GM18499 (cell line): ENCODE data around the gene RAMP1.
"Not testable (repeated sequence)": the region's sequence is repeated elsewhere in the genome, so short reads cannot be mapped to it uniquely, and the experiment has no call there.

Experiments
- ATAC-seq: cut with Tn5 transposase; IDR thresholded peaks from one replicate; pipeline ENCODE4 v1.9.1; 2021; ENCODE audit warnings: moderate number of reproducible peaks; ENCODE audit not compliant: insufficient read depth, unreplicated experiment

Gene RAMP1

DNA sequence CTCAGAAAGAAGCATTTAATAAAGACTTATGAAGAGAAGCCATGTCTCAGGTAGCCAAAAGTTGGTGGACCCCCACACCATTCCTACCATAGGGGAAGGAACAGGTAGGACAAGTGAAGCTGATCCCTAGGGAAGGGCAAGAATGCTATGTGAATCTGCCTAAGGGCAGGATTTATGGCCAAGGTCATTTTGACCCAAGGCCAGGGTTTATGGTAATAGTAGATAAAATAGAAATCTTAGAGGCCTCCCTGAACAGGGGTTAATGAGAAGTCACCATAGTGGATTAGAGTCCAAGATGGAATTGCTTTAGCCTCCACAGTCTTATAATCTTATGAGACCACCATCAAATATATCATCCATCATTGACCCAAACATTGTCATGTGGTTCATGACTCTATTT lies 81.4 kb downstream of the RAMP1 start:
- ATAC-seq: no peak

DNA sequence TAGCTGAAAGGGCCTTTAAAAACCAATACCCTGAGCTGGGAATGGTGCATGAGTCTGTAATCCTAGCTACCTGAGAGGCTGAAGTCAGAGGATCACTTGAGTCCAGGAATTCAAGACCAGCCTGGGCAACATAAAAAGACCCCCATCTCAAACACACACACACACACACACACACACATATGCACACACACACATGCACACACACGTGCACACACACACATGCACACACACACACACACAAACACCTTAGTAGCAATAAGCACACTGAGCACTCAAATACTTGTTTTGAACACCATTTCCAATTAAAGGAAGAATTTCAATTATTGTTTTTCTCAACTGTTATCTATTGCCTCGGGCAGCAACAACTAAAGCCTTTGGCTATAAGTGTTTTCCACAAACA lies 81.8 kb downstream of the RAMP1 start:
- ATAC-seq: no peak

DNA sequence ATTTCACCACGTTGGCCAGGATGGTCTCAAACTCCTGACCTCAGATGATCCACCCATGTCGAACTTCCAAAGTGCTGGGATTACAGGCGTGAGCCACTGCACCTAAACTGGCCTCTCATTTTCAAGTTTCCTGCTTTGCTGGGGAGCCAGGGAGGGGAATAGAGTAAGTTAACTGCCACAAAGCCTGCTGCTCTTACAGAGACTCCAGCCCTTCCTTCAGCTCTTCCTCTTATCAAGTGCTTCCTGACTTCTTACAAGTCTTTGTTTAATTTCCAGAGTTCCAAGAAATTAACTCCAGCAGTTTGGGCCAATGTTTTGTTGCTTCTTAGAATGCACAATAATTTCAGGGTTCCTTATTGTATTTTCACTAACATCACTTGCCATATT lies 83.1 kb downstream of the RAMP1 start:
- ATAC-seq: no peak

DNA sequence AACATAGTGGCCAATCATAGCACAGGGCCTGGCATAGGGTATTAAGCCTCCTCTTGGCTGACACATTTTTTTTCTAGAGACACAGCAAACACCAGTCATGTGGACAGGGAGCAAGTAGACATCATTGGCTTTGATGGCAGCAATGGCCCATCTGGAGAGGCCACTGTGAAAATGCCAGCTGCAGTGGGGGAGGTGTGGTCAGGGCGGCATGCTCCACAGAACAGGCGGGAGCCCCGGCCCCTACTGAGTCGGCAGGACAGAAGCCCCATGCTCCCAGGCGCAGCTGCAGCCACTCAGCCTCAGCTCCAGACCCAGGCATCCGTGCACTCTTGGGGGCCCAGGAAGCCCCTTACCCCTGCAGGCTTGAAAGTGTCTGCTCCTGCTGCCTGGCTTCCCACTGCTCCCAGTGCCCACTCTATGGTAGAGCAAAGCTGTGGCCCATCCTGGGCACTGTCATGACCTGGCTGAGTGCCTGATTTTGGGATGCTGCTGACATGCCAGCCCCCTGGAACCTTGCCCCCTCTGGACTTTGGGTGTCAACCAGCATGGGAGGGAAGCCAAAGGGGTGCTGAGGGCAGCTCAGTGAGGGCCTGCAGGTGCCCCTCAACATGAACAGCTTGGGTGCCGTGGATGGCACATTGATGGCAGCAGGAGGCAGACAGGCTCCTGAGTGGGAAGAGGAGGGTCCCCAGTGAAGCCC lies 84.1 kb downstream of the RAMP1 start:
- ATAC-seq: no peak

GRCh38 chr2:237944302-237944701 lies 84.9 kb downstream of the RAMP1 start:
- no peak for ATAC-seq

- no peak for ATAC-seq
Measured at GRCh38 chr2:237946423-237946822, 87.0 kb downstream of the RAMP1 start.

DNA sequence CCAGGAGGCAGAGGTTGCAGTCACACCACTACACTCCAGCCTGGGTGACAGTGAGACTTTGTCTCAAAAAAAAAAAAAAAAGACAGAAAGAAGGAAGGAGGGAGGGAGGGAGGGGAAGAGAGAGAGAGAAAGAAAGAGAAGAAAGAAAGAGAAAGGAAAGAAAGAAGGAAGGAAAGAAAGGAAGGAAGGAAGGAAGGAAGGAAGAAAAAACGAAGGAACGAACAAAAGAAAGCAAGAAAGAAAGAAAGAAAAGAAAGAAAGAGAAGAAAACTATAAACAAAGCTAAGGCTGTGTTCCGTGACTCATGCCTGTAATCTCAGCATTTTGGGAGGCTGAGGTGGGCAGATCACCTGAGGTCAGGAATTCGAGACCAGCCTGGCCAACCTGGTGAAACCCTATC lies 91.9 kb downstream of the RAMP1 start:
- not testable (repeated sequence) for ATAC-seq

DNA sequence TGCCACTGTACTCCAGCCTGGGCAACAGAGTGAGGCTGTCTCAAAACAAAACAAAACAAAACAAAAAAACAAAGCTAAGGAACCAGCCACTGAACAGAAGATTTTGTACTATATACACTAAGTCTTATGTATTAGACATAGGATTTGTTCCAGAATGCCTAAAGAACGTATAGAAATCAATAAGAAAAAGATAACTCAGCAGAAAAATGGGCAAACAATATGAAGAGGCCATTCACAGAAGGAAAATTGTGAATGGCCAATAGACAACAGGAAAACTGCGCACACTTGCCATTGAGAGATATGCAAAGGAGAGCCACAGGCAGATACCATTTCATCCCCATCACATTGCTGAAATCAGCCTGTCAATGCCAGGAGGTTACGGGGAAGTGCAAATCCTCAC lies 92.5 kb downstream of the RAMP1 start:
- ATAC-seq: no peak

- ATAC-seq: no peak
Measured at GRCh38 chr2:237952851-237953250, 93.4 kb downstream of the RAMP1 start.

DNA sequence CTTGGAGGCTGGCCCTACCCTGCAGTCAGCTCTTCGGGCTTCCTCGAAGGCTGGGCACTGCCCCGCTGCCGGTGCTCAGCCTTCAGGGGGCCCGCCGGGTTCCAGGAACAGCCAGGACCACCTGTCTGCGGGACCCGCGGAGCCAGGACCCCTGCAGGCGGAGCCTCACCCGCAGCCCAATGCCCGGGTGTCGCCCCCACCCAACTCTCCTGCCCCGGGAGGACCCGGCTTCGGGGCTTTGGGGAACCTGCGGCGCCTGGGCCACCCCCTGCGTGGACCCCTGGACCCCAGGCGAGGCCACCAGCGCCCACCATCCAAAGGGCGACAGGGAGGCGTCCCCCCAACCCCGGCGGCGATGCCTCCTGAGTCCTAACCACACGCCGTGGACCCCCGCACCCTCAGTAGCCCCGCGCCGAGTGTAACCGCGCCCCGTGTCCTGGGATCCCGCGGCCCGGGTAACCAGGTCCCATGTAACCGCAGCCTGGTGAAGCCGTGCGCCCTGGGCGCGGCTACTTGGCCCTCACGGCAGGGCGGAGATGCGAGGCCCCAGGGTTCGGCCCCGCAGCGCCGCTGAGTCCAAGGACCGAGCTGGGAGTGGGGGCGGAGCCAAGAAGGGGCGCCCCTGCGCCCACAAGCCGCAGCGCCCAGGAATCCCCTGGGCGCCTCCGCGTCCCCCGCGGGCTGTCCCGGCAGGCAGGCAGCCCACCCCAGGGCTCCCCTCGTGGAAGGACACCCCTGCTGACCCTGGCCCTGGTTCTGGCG lies 96.4 kb downstream of the RAMP1 start:
- ATAC-seq: no peak

- no peak for ATAC-seq
Measured at GRCh38 chr2:237956402-237956736, 96.9 kb downstream of the RAMP1 start.

GRCh38 chr2:237961637-237962036 lies 102.2 kb downstream of the RAMP1 start:
- no peak for ATAC-seq
